RCC 7860 (cell line): Measurements from ENCODE around the gene APP.

Experiments
- DNase-seq: peaks from one replicate; pipeline ENCODE4 v3.0.0-alpha.2; 2015; ENCODE audit warnings: low spot score
- FAIRE-seq: peaks from 2 replicates; lab custom pipeline; 2012; peaks lifted over from hg19 to GRCh38; lab: Jason Lieb, UNC

APP gene

DNA sequence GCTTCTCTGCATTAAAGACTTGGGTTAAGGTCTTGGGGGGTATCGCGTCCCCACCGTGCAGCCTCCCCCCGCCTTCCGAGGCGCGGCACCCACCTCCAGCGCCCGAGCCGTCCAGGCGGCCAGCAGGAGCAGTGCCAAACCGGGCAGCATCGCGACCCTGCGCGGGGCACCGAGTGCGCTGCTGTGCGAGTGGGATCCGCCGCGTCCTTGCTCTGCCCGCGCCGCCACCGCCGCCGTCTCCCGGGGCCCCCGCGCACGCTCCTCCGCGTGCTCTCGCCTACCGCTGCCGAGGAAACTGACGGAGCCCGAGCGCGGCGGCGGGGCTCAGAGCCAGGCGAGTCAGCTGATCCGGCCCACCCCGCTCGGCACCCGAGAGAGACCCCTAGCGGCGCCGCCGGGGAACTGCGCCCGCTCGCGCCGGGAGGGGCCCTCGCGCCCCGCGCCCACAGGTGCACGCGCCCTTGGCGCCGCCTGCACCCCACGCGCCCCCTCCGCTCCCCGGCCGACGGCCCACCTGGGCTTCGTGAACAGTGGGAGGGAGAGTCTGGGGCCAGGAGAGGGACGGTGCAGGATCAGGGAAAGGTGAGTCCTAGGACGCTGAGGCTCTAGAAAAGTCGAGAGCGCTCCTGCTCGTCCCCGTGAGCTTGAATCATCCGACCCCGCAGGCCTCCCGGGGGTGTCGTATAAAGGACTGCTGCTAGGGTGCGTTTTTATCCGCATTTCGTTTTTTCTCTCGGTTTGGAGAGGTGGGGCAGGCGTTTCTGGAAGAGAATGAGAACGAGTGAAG is at the start of gene APP:
Gene APP (minus strand): TSS at position 300 of the 787 bp plus-strand sequence. CDS start 150 bp downstream, at position 150.
- DNase-seq (peak; percentile 63), FAIRE-seq (no peak)

DNA sequence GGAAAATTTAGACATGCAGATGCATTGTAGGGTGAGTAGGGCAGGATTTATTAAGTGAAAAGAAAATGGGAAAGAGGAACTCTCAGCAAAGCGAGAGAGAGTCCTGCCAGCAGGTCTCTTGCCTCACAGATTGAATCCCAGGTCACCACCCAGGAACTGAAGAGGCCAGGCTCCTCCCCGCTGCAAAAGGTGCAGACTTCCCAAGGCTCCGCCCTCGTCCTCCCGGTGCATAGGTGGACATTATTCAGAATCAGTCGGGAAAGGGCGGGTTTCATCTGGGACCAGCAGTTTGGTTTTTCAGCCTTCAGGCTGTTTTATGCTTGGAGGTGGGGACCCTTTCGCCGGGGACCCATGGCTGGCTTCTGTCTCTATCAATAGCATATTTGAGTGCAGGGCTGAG is 41.6 kb upstream of the APP start:
- DNase-seq (no peak), FAIRE-seq (no peak)

- no peak for DNase-seq
- FAIRE-seq = no peak
Measured at GRCh38 chr21:26210614-26211013, 40.0 kb upstream of the APP start.

GRCh38 chr21:26207021-26207420 is 36.5 kb upstream of the APP start:
- FAIRE-seq = no peak
- no peak for DNase-seq

DNA sequence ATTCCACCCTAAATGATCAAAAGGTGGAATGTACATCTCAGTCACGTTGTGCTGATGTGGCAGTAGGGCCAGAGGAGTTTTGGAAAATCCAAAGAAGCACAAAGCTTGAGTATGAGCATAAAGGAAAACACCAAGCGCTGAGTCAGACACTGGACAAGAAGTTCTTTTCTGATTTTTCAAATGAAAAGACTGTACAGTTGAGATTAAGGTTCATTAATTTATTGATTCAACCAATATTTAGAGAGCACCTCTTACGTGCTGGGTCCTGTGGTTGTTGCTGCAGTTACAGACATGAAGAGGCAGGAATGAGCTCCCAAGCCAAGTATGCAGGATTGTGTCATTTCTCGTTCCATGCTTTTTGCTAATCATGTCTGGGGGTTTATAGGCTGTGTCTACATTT is 28.9 kb upstream of the APP start:
- FAIRE-seq (no peak), DNase-seq (no peak)

- FAIRE-seq = no peak
- no peak for DNase-seq
Measured at GRCh38 chr21:26195708-26196107, 25.1 kb upstream of the APP start.

DNA sequence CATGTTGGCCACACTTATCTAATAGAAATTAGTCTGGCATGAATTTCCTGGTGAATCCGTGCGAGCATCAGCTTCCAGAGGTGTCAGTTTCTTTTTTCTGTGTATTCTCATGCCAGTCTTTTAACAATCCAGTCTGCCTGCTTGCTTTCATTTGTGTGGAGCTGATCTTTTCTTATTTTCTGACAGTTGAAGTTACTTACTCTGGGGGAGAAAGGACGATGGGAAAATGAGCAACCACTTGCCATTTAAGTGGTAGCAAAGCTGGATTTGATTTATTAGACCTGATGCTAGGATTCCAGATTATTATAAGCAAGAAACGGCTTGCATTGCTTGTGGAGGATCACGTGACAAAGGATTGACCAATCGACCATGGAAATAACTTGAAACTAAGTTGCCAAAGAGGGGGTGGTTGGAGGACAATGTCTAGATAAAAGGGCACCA is 24.3 kb upstream of the APP start:
- DNase-seq (peak; percentile 6), FAIRE-seq (no peak)

GRCh38 chr21:26194326-26194725 is 23.8 kb upstream of the APP start:
- FAIRE-seq (peak; percentile 90), DNase-seq (peak; percentile 76)

- DNase-seq = no peak
- no peak for FAIRE-seq
Measured at GRCh38 chr21:26191609-26192008, 21.0 kb upstream of the APP start.

DNA sequence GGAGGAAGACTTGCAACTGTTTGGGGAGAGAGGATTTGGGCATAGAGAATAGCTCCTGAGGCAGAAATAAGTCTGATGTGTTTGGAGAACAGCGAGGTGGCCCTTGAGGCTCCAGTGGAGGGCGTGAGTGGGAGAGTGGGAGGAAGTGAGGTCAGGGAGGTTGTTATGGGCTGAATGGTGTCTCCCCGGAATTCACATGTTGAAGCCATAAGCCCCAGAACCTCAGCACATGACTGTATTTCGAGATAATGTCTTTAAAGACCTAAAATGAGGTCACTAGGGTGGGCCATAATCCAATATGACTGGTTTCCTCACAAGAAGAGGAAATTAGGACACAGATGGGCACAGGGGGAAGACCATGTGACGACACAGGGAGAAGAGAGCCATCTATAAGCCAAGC is 17.9 kb upstream of the APP start:
- DNase-seq (no peak), FAIRE-seq (no peak)

- no peak for FAIRE-seq
Measured at GRCh38 chr21:26185446-26185845, 14.9 kb upstream of the APP start.

DNA sequence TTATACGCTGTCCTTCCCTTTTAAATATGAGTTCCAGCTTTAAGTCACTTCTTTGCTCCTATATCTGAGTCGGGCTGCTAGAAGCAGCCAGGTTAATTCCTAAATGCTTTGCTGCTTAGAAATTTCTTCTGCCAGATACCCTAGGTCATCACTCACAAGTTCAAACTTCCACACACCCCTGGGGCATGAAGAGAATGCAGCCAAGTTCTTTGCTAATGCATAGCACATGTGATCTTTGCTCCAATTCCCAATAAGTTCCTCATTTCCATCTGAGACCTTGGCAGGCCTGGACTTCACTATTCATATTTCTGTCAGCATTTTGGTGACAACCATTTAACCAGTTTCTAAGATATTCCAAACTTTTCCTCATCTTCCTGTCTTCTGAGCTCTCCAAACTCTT is 14.5 kb upstream of the APP start:
- no peak for DNase-seq
- FAIRE-seq = no peak

More at GRCh38 chr21:26185446-26185845, 14.9 kb upstream of the APP start:
- no peak for DNase-seq

DNA sequence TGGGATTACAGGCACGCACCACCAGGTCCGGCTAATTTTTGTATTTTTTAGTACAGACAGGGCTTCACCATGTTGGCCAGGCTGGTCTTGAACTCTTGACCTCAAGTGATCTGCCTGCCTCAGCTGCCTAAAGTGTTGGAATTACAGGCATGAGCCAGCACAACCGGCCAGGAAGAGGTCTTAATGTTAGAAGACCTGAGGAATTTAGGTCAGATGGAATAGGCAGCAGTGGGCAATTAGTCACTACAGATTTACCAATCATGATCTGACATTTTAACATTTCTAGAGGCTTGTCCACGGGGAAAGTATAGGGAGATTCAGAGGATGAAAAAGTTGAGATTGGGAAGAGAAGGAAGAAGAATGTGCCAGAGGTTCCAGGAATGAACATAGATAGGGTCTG is 8.9 kb upstream of the APP start:
- no peak for FAIRE-seq
- no peak for DNase-seq

- FAIRE-seq = no peak
Measured at GRCh38 chr21:26177746-26178426, 7.3 kb upstream of the APP start.

GRCh38 chr21:26177187-26177586 is 6.6 kb upstream of the APP start:
- DNase-seq (no peak), FAIRE-seq (no peak)

More at GRCh38 chr21:26177746-26178426, 7.3 kb upstream of the APP start:
- no peak for DNase-seq

- no peak for DNase-seq
- no peak for FAIRE-seq
Measured at GRCh38 chr21:26171258-26172100, 909 bp upstream of the APP start.

DNA sequence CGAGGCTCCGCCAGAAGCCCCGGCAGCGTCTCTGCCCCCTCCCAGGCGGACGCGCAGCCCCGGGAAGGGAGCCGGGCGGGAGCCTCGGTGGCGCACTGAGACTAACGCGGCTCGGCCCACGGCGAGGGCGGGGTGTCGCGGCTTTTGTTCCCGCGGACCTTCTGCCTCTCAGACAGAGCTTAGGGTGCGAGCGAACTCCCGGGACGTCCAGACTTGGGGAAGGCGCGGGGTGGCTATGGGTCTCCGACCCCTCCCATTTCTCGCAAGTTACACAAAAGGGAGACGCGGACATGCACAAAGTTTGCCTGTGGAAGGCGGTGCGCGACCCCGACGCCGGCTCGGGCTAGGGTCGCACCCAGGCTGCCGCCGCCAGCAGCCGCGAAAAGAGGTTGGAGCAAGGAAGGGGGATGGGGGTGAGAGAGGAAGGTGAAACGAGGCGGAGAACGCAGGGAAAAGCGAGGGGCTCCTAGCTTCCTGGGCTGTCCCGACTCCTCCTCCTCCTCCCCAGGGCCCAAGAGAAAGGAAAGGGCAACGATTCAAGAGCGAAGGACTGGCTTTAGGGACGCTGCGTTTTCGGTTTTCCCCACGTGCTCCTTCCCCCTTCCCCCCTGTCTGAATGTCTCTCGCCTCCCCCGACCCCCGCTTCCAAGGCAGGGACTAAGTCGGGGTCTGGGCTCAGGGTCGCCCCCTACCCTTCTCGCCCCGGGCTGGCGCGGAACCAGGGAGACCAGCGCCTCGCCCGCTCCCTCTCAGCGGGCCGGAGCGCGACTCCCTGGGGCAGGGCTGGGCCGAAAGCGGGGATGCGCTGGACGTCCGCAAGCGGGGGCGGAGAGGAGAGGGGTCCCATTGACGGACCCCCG is 729 bp downstream of the APP start:
- FAIRE-seq (no peak), DNase-seq (peak; percentile 49)

DNA sequence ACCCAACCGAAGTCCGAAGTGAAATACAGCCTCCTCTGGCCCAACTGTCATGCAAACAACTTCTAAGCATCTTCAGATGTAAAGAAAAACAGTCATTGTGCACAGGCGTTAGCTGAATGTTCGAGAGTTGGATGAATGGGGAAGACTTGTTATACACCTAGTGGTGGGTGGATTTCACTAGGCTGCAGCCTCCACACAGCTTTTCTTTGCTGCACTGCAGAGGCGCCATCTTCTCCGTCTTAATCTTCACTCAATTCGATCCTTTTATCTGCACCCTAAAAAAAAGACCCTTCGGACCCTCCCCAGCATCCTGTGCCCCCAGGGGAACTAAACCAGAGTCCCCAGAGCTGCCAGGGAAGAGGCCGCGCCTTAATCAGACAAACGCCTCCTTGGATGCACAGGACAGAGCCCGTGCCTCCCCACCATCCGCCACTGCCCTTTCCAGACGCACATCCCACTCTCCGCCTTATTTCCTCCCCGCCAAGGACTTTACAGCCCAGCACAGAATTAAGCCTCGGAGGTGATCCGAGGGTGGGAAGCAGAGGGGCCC is 1.4 kb downstream of the APP start:
- DNase-seq = peak; percentile 56
- no peak for FAIRE-seq

DNA sequence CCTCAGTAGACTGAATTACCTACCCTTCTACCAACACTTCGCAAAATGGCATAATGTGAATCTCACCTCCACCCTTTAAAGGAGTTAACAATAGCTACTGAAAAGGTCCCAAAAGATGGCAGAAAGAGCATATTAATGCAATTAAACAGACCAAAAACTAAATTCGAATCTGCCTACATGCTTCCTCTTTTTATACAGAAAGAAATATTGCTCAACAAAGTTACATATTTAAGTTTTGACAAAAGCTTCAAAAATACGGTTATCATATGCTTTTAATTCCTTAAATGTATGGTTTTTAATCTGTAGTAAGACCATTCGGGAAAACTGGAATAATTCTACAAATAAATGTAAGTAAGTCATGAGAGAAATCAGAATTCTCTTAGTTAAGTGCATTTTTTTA is 2.2 kb downstream of the APP start:
- DNase-seq = no peak

GRCh38 chr21:26167593-26167992 is 3.0 kb downstream of the APP start:
- FAIRE-seq (no peak), DNase-seq (no peak)

More for the DNA sequence above, 2.2 kb downstream of the APP start:
- FAIRE-seq = no peak
